NCI-H1092 treated with DMSO at 0.1 percent for 48 hours (cell line): ENCODE data around the gene METTL1.
"Not testable (repeated sequence)": the region's sequence is repeated elsewhere in the genome, so short reads cannot be mapped to it uniquely, and the experiment has no call there.

ENCODE experiments used
- DNase-seq: peaks from one replicate; lab custom pipeline; 2025; lab: John Stamatoyannopoulos, UW

The METTL1 gene

DNA sequence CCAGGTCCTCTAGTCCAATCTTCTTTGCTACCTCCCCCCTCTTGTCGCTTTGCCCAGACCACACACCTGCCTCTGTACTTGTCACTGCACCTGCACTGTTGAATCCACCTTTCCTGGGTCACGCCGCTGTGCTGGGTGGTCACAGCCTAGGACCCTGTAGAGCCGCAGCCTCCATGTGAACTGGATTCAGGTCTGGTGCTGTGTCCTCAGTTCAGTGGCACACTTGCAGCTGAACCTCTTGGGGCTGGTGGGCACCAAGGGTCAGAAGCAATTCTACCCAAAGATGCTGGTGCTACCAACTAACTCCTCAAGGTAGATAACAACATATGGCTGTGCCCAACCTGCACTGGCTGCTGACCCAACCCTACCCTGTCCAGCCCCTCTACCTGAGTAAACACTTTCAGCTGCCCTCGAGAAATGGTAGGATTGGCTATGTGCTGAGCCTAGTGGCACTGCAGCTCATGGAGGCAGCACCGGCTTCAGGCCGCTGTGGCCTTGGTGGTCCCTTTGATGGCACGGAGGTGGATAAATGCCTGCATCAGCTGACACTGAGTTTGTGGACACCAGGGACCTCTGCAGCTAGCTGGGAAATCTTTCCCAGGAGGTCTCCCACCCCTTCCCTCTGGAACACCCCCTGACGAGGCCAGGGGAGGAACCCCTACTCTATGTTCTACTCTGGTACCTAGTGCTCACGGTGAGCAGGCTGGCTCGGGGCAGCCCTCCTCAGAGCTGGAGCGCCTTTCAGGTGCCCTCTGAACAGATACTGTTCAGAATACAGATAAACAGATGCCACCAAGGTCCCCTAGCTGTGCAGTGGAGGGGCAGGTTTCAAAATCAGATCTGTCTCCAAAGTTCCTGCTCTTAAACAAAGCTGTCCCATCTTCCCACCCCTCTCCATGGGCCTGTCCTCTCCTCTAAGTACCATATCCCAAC, 47.6 kb downstream of the METTL1 start:
- no peak for DNase-seq

DNA sequence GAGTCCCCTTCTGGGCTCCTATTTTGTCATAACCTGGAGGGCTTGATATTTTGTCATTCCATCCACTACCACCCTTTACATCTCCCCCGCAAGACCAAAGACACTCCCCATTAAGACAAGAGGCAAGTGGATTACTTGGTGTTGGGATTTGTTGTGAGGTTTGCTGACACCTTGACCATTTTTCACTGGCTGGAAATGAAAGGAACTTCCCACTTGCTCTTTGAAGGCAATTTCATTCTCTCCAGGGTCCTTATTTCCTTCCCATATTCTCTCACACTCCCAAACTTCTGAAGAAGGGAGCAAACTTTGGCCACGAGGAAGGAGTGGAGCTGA, 48.3 kb downstream of the METTL1 start:
- DNase-seq: no peak

DNA sequence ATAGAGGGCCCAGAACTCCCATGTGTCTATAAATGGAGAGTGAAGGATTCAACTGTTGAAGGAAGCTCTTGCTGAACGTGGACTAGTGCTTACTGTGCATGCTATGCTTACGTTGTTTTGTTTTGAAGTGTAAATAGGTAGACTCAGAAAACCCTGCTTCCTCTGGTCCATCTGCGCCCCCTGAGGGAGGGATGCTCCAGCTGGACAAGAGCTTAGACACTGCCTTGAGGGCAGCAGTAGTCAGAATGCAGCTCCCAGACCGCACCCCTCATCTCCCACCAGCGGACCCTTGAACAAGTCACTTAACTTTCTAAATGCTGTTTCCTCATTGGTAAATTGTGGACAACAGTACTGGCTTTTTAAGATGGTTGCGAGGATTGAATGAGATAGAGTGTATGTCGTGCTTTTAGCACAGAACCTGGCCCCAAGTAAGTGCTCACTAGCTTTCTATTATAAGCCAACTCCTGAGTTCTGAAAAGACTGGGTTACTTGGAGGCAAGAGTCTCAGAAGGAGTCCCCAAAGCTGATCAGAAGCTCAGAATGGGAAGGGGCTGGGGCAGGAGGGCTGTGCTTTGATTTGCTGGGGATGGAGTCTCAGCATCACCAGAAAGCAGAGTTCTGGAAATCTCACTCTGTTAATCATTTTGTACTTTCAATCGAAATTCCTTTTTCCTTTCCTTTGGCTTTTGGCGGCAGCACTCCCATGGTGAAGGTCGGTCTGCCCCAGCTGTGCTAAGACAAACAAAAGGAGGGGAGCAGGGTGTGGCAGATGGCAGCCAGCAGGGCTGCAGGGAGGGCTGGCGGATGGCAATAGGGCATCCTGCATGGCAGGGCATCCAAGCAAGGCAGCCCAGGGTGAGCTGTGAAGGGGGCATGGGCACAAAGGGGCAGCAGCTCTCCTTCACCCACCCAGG, 48.9 kb downstream of the METTL1 start:
- DNase-seq: no peak

DNA sequence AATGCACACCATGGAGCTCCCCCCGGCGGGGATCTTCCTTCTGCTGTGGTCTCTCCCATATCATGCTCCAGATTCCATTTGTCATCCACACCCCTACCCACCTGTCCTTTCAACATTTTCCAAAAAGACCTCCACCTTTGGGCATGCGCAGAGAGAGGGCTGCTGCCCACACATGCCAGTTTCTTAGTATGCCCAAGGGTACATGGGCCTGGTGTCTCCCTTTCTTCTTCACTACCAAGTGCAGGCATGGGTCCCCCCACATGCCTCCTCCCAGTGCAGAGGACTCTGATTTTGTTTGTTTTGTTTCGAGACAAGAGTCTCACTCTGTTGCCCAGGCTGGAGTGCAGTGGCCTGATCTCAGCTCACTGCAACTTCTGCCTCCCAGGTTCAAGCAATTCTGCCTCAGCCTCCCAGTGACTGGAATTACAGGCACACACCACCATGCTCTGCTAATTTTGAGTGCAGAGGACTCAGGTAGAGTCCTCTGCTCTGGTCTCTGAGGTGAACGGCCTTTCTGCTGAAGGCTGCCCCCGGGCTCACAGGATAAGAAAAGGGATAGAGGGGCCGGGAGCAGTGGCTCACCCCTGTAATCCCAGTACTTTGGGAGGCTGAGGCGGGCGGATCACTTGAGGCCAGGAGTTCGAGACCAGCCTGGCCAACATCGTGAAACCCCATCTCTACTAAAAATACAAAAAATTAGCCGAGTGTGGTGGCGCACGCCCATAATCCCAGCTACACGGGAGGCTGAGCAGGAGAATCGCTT, 49.9 kb downstream of the METTL1 start:
- not testable (repeated sequence) for DNase-seq

DNA sequence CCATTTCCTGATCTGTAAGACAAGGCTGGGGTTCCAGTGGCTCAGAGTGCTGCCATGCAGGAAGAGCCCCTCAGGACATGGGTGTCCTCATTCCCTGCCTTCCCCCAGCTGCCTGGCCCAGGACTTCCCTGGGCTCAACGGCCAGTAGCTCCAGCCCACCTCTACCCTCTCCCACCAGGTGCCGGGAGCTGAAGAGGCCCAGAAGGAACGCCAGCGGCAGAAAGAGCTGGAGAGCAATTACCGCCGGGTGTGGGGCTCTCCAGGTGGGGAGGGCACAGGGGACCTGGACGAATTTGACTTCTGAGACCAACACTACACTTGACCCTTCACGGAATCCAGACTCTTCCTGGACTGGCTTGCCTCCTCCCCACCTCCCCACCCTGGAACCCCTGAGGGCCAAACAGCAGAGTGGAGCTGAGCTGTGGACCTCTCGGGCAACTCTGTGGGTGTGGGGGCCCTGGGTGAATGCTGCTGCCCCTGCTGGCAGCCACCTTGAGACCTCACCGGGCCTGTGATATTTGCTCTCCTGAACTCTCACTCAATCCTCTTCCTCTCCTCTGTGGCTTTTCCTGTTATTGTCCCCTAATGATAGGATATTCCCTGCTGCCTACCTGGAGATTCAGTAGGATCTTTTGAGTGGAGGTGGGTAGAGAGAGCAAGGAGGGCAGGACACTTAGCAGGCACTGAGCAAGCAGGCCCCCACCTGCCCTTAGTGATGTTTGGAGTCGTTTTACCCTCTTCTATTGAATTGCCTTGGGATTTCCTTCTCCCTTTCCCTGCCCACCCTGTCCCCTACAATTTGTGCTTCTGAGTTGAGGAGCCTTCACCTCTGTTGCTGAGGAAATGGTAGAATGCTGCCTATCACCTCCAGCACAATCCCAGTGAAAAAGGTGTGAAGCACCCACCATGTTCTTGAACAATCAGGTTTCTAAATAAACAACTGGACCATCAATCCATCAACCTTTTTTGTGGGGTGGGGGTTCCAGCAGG, 51.0 kb downstream of the METTL1 start:
- DNase-seq: no peak

DNA sequence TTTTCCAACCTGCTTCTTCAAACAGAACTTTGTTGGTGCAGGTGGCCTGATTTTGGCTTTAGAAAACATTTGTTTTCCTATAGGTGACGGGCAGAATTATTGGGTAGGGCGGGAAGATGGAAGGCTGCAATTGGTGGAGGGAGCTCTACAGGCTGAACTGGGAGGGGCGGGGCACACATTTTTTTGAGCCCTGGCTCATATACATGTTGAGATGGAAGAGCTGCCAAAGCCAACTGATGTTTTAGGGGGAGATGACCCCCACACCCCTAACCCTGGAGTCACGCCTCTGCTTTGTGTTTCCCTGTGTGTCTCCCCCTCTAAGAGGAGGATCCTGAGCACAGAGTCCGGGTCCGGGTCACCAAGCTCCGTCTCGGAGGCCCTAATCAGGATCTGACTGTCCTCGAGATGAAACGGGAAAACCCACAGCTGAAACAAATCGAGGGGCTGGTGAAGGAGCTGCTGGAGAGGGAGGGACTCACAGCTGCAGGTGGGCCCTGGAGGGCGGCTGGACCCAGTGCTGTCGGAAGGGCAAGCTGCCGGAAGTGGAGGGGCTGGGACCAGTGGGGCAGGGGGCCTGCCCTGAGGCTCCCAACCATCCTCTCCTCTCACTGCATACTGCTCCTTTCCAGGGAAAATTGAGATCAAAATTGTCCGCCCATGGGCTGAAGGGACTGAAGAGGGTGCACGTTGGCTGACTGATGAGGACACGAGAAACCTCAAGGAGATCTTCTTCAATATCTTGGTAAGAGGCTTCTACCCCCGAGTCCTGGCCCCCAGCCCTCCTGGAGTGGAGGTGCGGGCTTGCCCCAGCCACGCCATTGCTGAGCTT, 51.9 kb downstream of the METTL1 start:
- DNase-seq: no peak

DNA sequence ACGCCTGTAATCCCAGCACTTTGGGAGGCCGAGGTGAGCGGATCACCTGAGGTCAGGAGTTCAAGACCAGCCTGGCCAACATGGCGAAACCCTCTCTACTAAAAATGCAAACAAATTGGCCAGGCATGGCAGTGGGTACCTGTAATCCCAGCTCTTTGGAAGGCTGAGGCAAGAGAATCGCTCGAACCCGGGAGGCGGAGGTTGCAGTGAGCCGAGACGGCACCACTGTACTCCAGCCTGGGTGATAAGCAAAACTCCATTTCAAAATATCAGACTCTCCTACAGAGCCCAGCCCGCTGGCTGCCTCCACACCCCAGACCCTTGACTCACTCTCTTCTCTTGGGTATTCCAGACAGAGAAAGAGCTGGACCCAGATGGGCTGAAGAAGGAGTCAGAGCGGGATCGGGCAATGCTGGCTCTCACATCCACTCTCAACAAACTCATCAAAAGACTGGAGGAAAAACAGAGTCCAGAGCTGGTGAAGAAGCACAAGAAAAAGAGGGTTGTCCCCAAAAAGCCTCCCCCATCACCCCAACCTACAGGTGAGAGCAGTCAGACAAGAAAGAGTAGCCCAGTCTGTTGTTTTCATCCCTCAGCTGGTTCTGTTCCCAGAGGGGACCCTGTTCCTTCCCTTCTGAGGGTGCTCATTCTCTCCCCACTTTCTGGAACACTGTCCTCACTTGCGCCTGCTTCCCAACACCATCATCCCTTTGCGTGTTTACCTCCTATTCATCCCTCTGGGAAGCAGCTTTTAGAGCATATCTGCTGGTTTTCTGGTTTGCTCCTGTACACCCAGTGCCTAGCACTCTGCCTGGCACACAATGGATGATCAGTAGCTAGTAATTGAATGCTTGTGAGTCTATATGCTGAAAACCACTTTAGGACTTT, 53.0 kb downstream of the METTL1 start:
- DNase-seq: no peak
